ENCODE data around the gene LHFPL3.
A peak's percentile ranks its signal among the peaks of the same experiment; 100 is the strongest.

The LHFPL3 gene

DNA sequence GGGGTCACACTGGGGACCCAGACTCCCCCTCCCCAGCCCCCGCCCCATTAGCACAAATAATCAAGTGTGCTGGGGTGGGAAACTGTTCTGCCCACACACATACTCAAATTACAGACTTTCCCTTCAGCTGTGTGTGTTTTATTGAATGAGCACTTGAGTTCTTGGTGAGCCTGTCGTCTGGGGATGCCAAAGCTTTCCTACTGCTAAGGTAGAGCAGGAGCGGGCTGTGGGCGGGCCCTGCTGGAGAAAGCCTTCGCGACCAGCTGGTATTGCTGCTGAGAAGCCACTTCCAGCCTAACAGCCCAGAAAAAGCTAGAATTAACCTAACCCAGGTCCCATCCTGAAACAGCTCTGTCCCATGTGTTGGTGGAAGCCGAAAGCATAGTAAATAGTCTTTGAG is 598.7 kb downstream of the LHFPL3 start:
- no peaks in the 10 kb centered on the region for H3K36me3 ChIP-seq (replicated peaks in 1 of 2; ENCODE audit: control insufficient read depth in 2 of 2, insufficient read depth in 2 of 2, low read length in 2 of 2)
- H4K91ac ChIP-seq (ENCODE audit: low read depth, low read length, poor library complexity) = no peak overlapping the region
- WGBS, 2 donors (ENCODE audit: extremely low coverage in 2 of 2, insufficient read length in 2 of 2, insufficient replicate concordance in 1 of 2) = no CpG with 5 or more reads among the region's 7 CpGs
- peaks cover 12 to 16% of the 10 kb centered on the region in 2 donors for H3K4me1 ChIP-seq (ENCODE audit: control insufficient read depth in 2 of 2, insufficient read depth in 1 of 2, low read depth in 1 of 2, low read length in 2 of 2)
- no peak overlapping the region for H3K4ac ChIP-seq (ENCODE audit: low read length)
- H4K8ac ChIP-seq (ENCODE audit: low read depth, low read length) = no peak overlapping the region
- no peak overlapping the region for H3K23ac ChIP-seq (ENCODE audit: low read depth, low read length, poor library complexity)
- H3K27ac ChIP-seq (replicated peaks; ENCODE audit: low read length) = no peak overlapping the region
- no peak overlapping the region for H3K18ac ChIP-seq (ENCODE audit: low read length)
- no peak overlapping the region for H2AK5ac ChIP-seq (ENCODE audit: low read depth, low read length)
- H3K9ac ChIP-seq (ENCODE audit: low read depth, low read length, poor library complexity) = no peak overlapping the region
- no peaks in the 10 kb centered on the region for H3K9me3 ChIP-seq (replicated peaks in 1 of 2; ENCODE audit: control insufficient read depth in 2 of 2, insufficient read depth in 1 of 2, low read depth in 1 of 2, low read length in 2 of 2)
- no peak overlapping the region for H2BK15ac ChIP-seq (ENCODE audit: low read length)
- H2BK12ac ChIP-seq (ENCODE audit: low read length) = no peak overlapping the region
- no peak overlapping the region for H2BK5ac ChIP-seq (ENCODE audit: low read length)
- DNase-seq (ENCODE audit: low spot score) = no peak
- H3K4me2 ChIP-seq (ENCODE audit: insufficient read depth, low read length, poor library complexity, severe bottlenecking) = no peak overlapping the region
- no peak overlapping the region for H3K4me3 ChIP-seq (ENCODE audit: low read length in 2 of 2)
- H2AFZ ChIP-seq (ENCODE audit: low read length) = peak overlapping the region; percentile 44
- no peaks in the 10 kb centered on the region for H3K79me1 ChIP-seq (ENCODE audit: low read depth, low read length)
- H2BK120ac ChIP-seq (ENCODE audit: low read depth, low read length) = no peak overlapping the region
- no peaks in the 10 kb centered on the region for H3K27me3 ChIP-seq (ENCODE audit: control insufficient read depth in 3 of 3, insufficient read depth in 3 of 3, low read depth in 1 of 3, low read length in 3 of 3)
- H3K14ac ChIP-seq (ENCODE audit: low read length) = no peak overlapping the region

GRCh38 chr7:104928721-104929400 is 600.5 kb downstream of the LHFPL3 start:
- Histone ChIP-seq H2AK5ac (ENCODE audit: low read depth, low read length) (no peak overlapping the region), H3K4ac (ENCODE audit: low read length) (no peak overlapping the region), H3K14ac (ENCODE audit: low read length) (peak overlapping the region; percentile 47), H3K9ac (ENCODE audit: low read depth, low read length, poor library complexity) (no peak overlapping the region), H2AFZ (ENCODE audit: low read length) (no peak overlapping the region), H3K4me2 (ENCODE audit: insufficient read depth, low read length, poor library complexity, severe bottlenecking) (no peak overlapping the region), H3K9me3 (replicated peaks in 1 of 2; ENCODE audit: control insufficient read depth in 2 of 2, insufficient read depth in 1 of 2, low read depth in 1 of 2, low read length in 2 of 2) (no peaks in the 10 kb centered on the region), H2BK5ac (ENCODE audit: low read length) (no peak overlapping the region), H2BK15ac (ENCODE audit: low read length) (no peak overlapping the region), H3K79me1 (ENCODE audit: low read depth, low read length) (no peaks in the 10 kb centered on the region), H3K27me3 (ENCODE audit: control insufficient read depth in 3 of 3, insufficient read depth in 3 of 3, low read depth in 1 of 3, low read length in 3 of 3) (no peaks in the 10 kb centered on the region), H3K36me3 (replicated peaks in 1 of 2; ENCODE audit: control insufficient read depth in 2 of 2, insufficient read depth in 2 of 2, low read length in 2 of 2) (peaks cover 0 to 2% of the 10 kb centered on the region in 2 donors), H3K4me1 (ENCODE audit: control insufficient read depth in 2 of 2, insufficient read depth in 1 of 2, low read depth in 1 of 2, low read length in 2 of 2) (peaks cover 14 to 25% of the 10 kb centered on the region in 2 donors), H2BK12ac (ENCODE audit: low read length) (no peak overlapping the region), H4K8ac (ENCODE audit: low read depth, low read length) (no peak overlapping the region), H2BK120ac (ENCODE audit: low read depth, low read length) (no peak overlapping the region), H3K18ac (ENCODE audit: low read length) (no peak overlapping the region), H3K27ac (replicated peaks; ENCODE audit: low read length) (no peak overlapping the region), H4K91ac (ENCODE audit: low read depth, low read length, poor library complexity) (no peak overlapping the region), H3K4me3 (ENCODE audit: low read length in 2 of 2) (no peak overlapping the region), H3K23ac (ENCODE audit: low read depth, low read length, poor library complexity) (no peak overlapping the region)
- no CpG with 5 or more reads among the region's 6 CpGs for WGBS, 2 donors (ENCODE audit: extremely low coverage in 2 of 2, insufficient read length in 2 of 2, insufficient replicate concordance in 1 of 2)
- no peak for DNase-seq (ENCODE audit: low spot score)

- H3K4me1 ChIP-seq (ENCODE audit: control insufficient read depth in 2 of 2, insufficient read depth in 1 of 2, low read depth in 1 of 2, low read length in 2 of 2) = peaks cover 16 to 25% of the 10 kb centered on the region in 2 donors
- H2BK12ac ChIP-seq (ENCODE audit: low read length) = no peak overlapping the region
- H3K27ac ChIP-seq (replicated peaks; ENCODE audit: low read length) = no peak overlapping the region
- H2BK15ac ChIP-seq (ENCODE audit: low read length) = no peak overlapping the region
- WGBS, 2 donors (ENCODE audit: extremely low coverage in 2 of 2, insufficient read length in 2 of 2, insufficient replicate concordance in 1 of 2) = no CpG with 5 or more reads among the region's 1 CpG
- H3K4ac ChIP-seq (ENCODE audit: low read length) = no peak overlapping the region
- H3K79me1 ChIP-seq (ENCODE audit: low read depth, low read length) = no peaks in the 10 kb centered on the region
- no peaks in the 10 kb centered on the region for H3K27me3 ChIP-seq (ENCODE audit: control insufficient read depth in 3 of 3, insufficient read depth in 3 of 3, low read depth in 1 of 3, low read length in 3 of 3)
- no peak overlapping the region for H2AK5ac ChIP-seq (ENCODE audit: low read depth, low read length)
- H2BK5ac ChIP-seq (ENCODE audit: low read length) = no peak overlapping the region
- no peaks in the 10 kb centered on the region for H3K9me3 ChIP-seq (replicated peaks in 1 of 2; ENCODE audit: control insufficient read depth in 2 of 2, insufficient read depth in 1 of 2, low read depth in 1 of 2, low read length in 2 of 2)
- H3K9ac ChIP-seq (ENCODE audit: low read depth, low read length, poor library complexity) = no peak overlapping the region
- H3K18ac ChIP-seq (ENCODE audit: low read length) = no peak overlapping the region
- H3K14ac ChIP-seq (ENCODE audit: low read length) = no peak overlapping the region
- H3K4me3 ChIP-seq (ENCODE audit: low read length in 2 of 2) = no peak overlapping the region
- H2BK120ac ChIP-seq (ENCODE audit: low read depth, low read length) = no peak overlapping the region
- DNase-seq (ENCODE audit: low spot score) = no peak
- no peak overlapping the region for H4K91ac ChIP-seq (ENCODE audit: low read depth, low read length, poor library complexity)
- peaks cover 0 to 2% of the 10 kb centered on the region in 2 donors for H3K36me3 ChIP-seq (replicated peaks in 1 of 2; ENCODE audit: control insufficient read depth in 2 of 2, insufficient read depth in 2 of 2, low read length in 2 of 2)
- no peak overlapping the region for H4K8ac ChIP-seq (ENCODE audit: low read depth, low read length)
- no peak overlapping the region for H3K4me2 ChIP-seq (ENCODE audit: insufficient read depth, low read length, poor library complexity, severe bottlenecking)
- H3K23ac ChIP-seq (ENCODE audit: low read depth, low read length, poor library complexity) = no peak overlapping the region
- H2AFZ ChIP-seq (ENCODE audit: low read length) = no peak overlapping the region
These were observed 601.5 kb downstream of the LHFPL3 start for GRCh38 chr7:104929921-104930320.

DNA sequence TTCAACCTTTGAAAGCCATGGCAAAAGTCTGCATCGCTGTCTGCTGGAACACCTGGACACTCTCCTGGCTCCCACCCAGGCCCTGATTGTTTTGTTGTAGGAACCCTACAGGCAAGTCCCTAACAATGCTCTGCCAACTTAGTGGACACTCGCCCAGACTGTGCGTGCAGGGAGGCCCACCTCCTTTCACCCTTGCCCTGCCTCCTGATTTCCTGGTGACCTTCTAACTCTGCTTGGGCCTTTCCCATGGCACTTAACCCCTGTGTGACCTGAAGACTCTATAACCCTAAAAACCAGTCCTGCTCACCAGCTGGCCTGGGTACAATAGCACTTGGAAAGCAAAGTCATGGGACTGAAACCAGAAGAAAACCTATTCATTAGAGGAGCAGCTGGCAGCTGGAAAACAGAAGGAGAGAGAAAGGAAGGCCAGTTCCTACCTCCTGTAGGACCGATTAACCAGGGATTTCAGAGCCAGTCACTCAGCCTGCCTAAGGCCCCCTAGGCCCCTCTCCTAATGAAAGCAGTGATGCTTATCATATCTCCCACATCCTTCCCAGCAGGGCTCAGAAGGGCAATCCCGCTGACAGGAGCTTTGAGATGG is 602.9 kb downstream of the LHFPL3 start:
- Histone ChIP-seq H3K4me1 (ENCODE audit: control insufficient read depth in 2 of 2, insufficient read depth in 1 of 2, low read depth in 1 of 2, low read length in 2 of 2) (peaks cover 16 to 25% of the 10 kb centered on the region in 2 donors), H3K23ac (ENCODE audit: low read depth, low read length, poor library complexity) (no peak overlapping the region), H2BK120ac (ENCODE audit: low read depth, low read length) (no peak overlapping the region), H3K36me3 (replicated peaks in 1 of 2; ENCODE audit: control insufficient read depth in 2 of 2, insufficient read depth in 2 of 2, low read length in 2 of 2) (peaks cover 0 to 2% of the 10 kb centered on the region in 2 donors), H3K9ac (ENCODE audit: low read depth, low read length, poor library complexity) (no peak overlapping the region), H3K79me1 (ENCODE audit: low read depth, low read length) (no peaks in the 10 kb centered on the region), H2AK5ac (ENCODE audit: low read depth, low read length) (no peak overlapping the region), H2AFZ (ENCODE audit: low read length) (no peak overlapping the region), H2BK12ac (ENCODE audit: low read length) (no peak overlapping the region), H3K27me3 (ENCODE audit: control insufficient read depth in 3 of 3, insufficient read depth in 3 of 3, low read depth in 1 of 3, low read length in 3 of 3) (no peaks in the 10 kb centered on the region), H3K4me2 (ENCODE audit: insufficient read depth, low read length, poor library complexity, severe bottlenecking) (no peak overlapping the region), H3K18ac (ENCODE audit: low read length) (peak overlapping the region; percentile 62), H3K4me3 (ENCODE audit: low read length in 2 of 2) (no peak overlapping the region), H3K14ac (ENCODE audit: low read length) (no peak overlapping the region), H3K27ac (replicated peaks; ENCODE audit: low read length) (peak overlapping the region; percentile 47), H3K4ac (ENCODE audit: low read length) (no peak overlapping the region), H3K9me3 (replicated peaks in 1 of 2; ENCODE audit: control insufficient read depth in 2 of 2, insufficient read depth in 1 of 2, low read depth in 1 of 2, low read length in 2 of 2) (no peaks in the 10 kb centered on the region), H4K8ac (ENCODE audit: low read depth, low read length) (no peak overlapping the region), H2BK15ac (ENCODE audit: low read length) (no peak overlapping the region), H2BK5ac (ENCODE audit: low read length) (no peak overlapping the region), H4K91ac (ENCODE audit: low read depth, low read length, poor library complexity) (no peak overlapping the region)
- no CpG with 5 or more reads among the region's 5 CpGs for WGBS, 2 donors (ENCODE audit: extremely low coverage in 2 of 2, insufficient read length in 2 of 2, insufficient replicate concordance in 1 of 2)
- DNase-seq (ENCODE audit: low spot score) = no peak

All from neuronal stem cell (in vitro differentiated cells).